Measurements from ENCODE around the gene SGSM1. TPM values are rescaled to one million over a fixed set of nuclear protein-coding genes. Genes with fewer than 3 reads are reported as not detected.
A peak's percentile ranks its signal among the peaks of the same experiment; 100 is the strongest.
"Not testable (repeated sequence)": the region's sequence is repeated elsewhere in the genome, so short reads cannot be mapped to it uniquely, and the experiment has no call there.

The SGSM1 gene
- total and polyA plus RNA-seq, 2 donors from 2014 or later: 3.6 to 4.7 TPM

DNA sequence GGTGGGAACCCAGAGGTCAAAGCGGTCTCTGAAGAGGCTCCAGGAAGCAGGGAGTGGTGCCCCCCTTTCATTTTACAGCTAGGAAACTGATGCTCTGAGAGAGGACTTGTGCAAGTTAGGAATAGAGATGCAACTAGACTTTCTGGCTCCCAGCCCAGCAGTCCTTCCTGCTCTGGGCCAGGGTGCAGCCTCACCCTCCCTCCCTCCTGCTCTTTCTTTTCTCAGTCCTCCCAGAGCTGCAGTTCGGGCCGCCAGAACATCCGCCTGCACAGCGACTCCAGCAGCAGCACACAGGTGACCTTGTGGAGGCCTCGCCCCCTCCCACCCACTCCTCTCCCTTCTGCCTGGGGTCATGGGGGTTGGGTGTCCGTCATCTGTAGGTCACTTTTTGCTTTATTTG lies 89.0 kb downstream of the SGSM1 start:
- Histone ChIP-seq H3K27ac (ENCODE audit: low read depth in 2 of 2, low read length in 2 of 2) (peak overlapping the region; percentile 52 to 84), H3K36me3 (ENCODE audit: control insufficient read depth in 2 of 3, insufficient read depth in 3 of 3, low read length in 3 of 3) (no peaks in the 10 kb centered on the region), H3K9ac (ENCODE audit: low read length in 3 of 3) (no peak overlapping the region), H3K9me3 (ENCODE audit: control insufficient read depth in 2 of 3, insufficient read depth in 1 of 3, low read length in 3 of 3) (no peaks in the 10 kb centered on the region), H3K27me3 (ENCODE audit: control insufficient read depth, insufficient read depth, low read length) (no peaks in the 10 kb centered on the region), H3K4me1 (ENCODE audit: control insufficient read depth in 2 of 3, insufficient read depth in 2 of 3, low read depth in 1 of 3, low read length in 3 of 3) (peaks cover 0 to 7% (median 3%) of the 10 kb centered on the region in 3 donors), H3K4me3 (ENCODE audit: low read length in 3 of 3) (peak overlapping the region in 1 of 3 donors; percentile 13)
- DNase-seq: peak; percentile 25 to 89 (median 50)
- no peak for FAIRE-seq
- TF ChIP-seq, protein P1, sequence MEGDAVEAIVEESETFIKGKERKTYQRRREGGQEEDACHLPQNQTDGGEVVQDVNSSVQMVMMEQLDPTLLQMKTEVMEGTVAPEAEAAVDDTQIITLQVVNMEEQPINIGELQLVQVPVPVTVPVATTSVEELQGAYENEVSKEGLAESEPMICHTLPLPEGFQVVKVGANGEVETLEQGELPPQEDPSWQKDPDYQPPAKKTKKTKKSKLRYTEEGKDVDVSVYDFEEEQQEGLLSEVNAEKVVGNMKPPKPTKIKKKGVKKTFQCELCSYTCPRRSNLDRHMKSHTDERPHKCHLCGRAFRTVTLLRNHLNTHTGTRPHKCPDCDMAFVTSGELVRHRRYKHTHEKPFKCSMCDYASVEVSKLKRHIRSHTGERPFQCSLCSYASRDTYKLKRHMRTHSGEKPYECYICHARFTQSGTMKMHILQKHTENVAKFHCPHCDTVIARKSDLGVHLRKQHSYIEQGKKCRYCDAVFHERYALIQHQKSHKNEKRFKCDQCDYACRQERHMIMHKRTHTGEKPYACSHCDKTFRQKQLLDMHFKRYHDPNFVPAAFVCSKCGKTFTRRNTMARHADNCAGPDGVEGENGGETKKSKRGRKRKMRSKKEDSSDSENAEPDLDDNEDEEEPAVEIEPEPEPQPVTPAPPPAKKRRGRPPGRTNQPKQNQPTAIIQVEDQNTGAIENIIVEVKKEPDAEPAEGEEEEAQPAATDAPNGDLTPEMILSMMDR (IDR thresholded peaks at IDR 0.05; ENCODE audit: borderline replicate concordance, extremely low read depth, insufficient read depth): no peak
- intact Hi-C loops (cut with DNase I): no loop called here

GRCh38 chr22:24901448-24901847 lies 95.4 kb downstream of the SGSM1 start:
- H3K27ac ChIP-seq (ENCODE audit: low read depth in 2 of 2, low read length in 2 of 2): no peak overlapping the region
- peaks cover 0 to 16% (median 4%) of the 10 kb centered on the region in 3 donors for H3K36me3 ChIP-seq (ENCODE audit: control insufficient read depth in 2 of 3, insufficient read depth in 3 of 3, low read length in 3 of 3)
- TF ChIP-seq, protein P1 (IDR thresholded peaks at IDR 0.05; ENCODE audit: borderline replicate concordance, extremely low read depth, insufficient read depth): no peak
- intact Hi-C loops (cut with DNase I): no loop called here
- no peak for DNase-seq
- no peak overlapping the region for H3K4me3 ChIP-seq (ENCODE audit: low read length in 3 of 3)
- no peaks in the 10 kb centered on the region for H3K27me3 ChIP-seq (ENCODE audit: control insufficient read depth, insufficient read depth, low read length)
- H3K4me1 ChIP-seq (ENCODE audit: control insufficient read depth in 2 of 3, insufficient read depth in 2 of 3, low read depth in 1 of 3, low read length in 3 of 3): no peaks in the 10 kb centered on the region
- FAIRE-seq: no peak
- no peak overlapping the region for H3K9ac ChIP-seq (ENCODE audit: low read length in 3 of 3)
- H3K9me3 ChIP-seq (ENCODE audit: control insufficient read depth in 2 of 3, insufficient read depth in 1 of 3, low read length in 3 of 3): peaks cover 0 to 7% (median 0%) of the 10 kb centered on the region in 3 donors

DNA sequence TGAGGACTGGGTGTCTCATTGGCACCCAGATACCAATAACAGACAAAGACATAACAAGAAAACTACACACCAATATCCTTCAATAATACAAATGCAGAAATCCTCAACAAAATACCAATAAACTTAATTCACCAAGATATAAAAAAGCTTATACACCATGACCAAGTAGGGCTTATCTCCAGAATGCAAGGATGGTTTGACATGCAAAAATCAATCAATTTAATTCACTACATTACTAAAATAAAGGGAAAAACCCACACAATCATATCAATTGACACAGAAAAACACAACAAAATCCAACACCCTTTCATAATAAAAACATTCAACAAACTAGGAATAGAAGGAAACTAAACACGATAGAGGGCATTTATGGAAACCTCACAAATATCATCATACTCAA lies 99.9 kb downstream of the SGSM1 start:
- no peak for FAIRE-seq
- H3K4me1 ChIP-seq (ENCODE audit: control insufficient read depth in 2 of 3, insufficient read depth in 2 of 3, low read depth in 1 of 3, low read length in 3 of 3): no peaks in the 10 kb centered on the region
- no peak overlapping the region for H3K27ac ChIP-seq (ENCODE audit: low read depth in 2 of 2, low read length in 2 of 2)
- no peak overlapping the region for H3K9ac ChIP-seq (ENCODE audit: low read length in 3 of 3)
- TF ChIP-seq, protein P1 (IDR thresholded peaks at IDR 0.05; ENCODE audit: borderline replicate concordance, extremely low read depth, insufficient read depth): no peak
- peaks cover 0 to 8% (median 0%) of the 10 kb centered on the region in 3 donors for H3K9me3 ChIP-seq (ENCODE audit: control insufficient read depth in 2 of 3, insufficient read depth in 1 of 3, low read length in 3 of 3)
- no peaks in the 10 kb centered on the region for H3K27me3 ChIP-seq (ENCODE audit: control insufficient read depth, insufficient read depth, low read length)
- intact Hi-C loops (cut with DNase I): no loop called here
- DNase-seq: no peak
- peaks cover 0 to 16% (median 4%) of the 10 kb centered on the region in 3 donors for H3K36me3 ChIP-seq (ENCODE audit: control insufficient read depth in 2 of 3, insufficient read depth in 3 of 3, low read length in 3 of 3)
- no peak overlapping the region for H3K4me3 ChIP-seq (ENCODE audit: low read length in 3 of 3)

GRCh38 chr22:24907101-24907500 lies 101.1 kb downstream of the SGSM1 start:
- H3K27me3 ChIP-seq (ENCODE audit: control insufficient read depth, insufficient read depth, low read length); intact Hi-C loops (cut with DNase I); H3K27ac ChIP-seq (ENCODE audit: low read depth in 2 of 2, low read length in 2 of 2); H3K9ac ChIP-seq (ENCODE audit: low read length in 3 of 3); H3K9me3 ChIP-seq (ENCODE audit: control insufficient read depth in 2 of 3, insufficient read depth in 1 of 3, low read length in 3 of 3); FAIRE-seq; H3K4me1 ChIP-seq (ENCODE audit: control insufficient read depth in 2 of 3, insufficient read depth in 2 of 3, low read depth in 1 of 3, low read length in 3 of 3); H3K4me3 ChIP-seq (ENCODE audit: low read length in 3 of 3); DNase-seq: not testable (repeated sequence)
- H3K36me3 ChIP-seq (ENCODE audit: control insufficient read depth in 2 of 3, insufficient read depth in 3 of 3, low read length in 3 of 3): peaks cover 0 to 16% (median 7%) of the 10 kb centered on the region in 3 donors
